ENCODE results near the gene PTGIR. TPM values are rescaled to one million over a fixed set of nuclear protein-coding genes. Genes with fewer than 3 reads are reported as not detected.
A peak's percentile ranks its signal among the peaks of the same experiment; 100 is the strongest.

Gene PTGIR
- total RNA-seq, 4 donors from 2014 or later = 9.0 to 21.9 (median 12.7) TPM

DNA sequence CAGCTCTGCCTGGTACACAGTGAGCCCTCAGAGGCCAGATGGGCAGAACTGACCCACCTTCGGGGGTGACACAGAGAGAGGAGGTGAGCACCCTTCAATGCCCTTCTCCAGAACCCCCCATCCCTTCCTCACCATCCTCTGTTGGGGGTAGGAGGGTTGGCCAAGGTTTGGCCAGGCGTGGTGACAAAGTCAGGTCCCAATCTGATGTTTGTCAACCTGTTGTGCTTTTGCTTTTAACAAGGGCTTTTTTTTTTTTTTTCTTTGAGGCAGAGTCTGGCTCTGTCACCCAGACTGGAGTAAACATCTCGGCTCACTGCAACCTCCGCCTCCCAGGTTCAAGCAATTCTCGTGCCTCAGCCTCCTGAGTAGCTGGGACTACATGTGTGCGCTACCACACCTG is 7.3 kb downstream of the PTGIR start:
- TF ChIP-seq POLR2A (IDR thresholded peaks at IDR 0.05) = no peak
- TF ChIP-seq, protein P1, sequence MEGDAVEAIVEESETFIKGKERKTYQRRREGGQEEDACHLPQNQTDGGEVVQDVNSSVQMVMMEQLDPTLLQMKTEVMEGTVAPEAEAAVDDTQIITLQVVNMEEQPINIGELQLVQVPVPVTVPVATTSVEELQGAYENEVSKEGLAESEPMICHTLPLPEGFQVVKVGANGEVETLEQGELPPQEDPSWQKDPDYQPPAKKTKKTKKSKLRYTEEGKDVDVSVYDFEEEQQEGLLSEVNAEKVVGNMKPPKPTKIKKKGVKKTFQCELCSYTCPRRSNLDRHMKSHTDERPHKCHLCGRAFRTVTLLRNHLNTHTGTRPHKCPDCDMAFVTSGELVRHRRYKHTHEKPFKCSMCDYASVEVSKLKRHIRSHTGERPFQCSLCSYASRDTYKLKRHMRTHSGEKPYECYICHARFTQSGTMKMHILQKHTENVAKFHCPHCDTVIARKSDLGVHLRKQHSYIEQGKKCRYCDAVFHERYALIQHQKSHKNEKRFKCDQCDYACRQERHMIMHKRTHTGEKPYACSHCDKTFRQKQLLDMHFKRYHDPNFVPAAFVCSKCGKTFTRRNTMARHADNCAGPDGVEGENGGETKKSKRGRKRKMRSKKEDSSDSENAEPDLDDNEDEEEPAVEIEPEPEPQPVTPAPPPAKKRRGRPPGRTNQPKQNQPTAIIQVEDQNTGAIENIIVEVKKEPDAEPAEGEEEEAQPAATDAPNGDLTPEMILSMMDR (IDR thresholded peaks at IDR 0.05) = no peak
- no peaks in the 10 kb centered on the region for H3K9me3 ChIP-seq
- H3K4me3 ChIP-seq (replicated peaks in 1 of 3) = no peak overlapping the region
- H3K4me1 ChIP-seq = peaks cover 0 to 17% of the 10 kb centered on the region in 2 donors
- H3K27ac ChIP-seq = no peak overlapping the region
- no peaks in the 10 kb centered on the region for H3K27me3 ChIP-seq
- WGBS, 2 donors = 88% methylated on average over 6 of the region's 6 CpGs
- no peaks in the 10 kb centered on the region for H3K36me3 ChIP-seq
- intact Hi-C loops (cut with DNase I) = loop anchor here (5.0 to 10.0 kb wide), 2 partner anchors 45 to 117 kb away; partner anchors contain the start of gene DACT3
- DNase-seq = no peak

DNA sequence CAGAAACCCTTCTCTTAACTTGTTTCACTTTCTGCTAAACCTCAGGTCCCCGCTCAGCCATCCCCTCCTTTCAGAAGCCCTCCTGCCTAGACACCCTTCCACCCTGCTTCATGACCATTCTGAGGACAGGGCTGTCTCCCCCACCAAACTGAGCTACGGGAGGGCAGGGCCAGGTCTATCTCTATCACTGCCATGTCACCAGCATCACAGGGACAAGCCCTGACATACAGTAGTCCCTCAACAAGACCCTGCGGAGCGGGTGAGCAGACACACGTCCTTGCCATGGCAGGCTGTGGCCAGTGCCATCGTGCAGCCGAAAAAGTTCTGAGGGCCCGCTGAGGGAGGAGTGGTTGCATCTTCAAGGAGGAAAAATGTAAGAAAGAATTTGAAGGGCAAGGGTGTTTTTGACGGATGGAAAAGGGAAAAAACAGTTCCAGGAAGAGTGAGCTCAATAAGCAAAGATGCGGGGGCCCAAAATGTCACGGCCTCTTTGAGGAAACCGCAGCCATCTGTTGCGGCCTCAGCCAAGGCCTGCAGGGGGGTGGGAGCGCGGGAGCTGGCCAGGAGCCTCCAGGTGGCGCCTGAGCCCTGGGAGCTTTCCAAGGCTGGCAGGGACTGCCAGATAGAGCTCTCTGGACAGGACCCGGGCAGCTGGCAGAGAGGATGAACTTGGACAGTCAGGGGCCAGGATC is 8.1 kb downstream of the PTGIR start:
- no peak for TF ChIP-seq POLR2A (IDR thresholded peaks at IDR 0.05)
- TF ChIP-seq, protein P1 (IDR thresholded peaks at IDR 0.05) = peak in 3 of 6 experiments; percentile 32 to 54 (median 53)
- Histone ChIP-seq H3K4me3 (replicated peaks in 1 of 3) (no peak overlapping the region), H3K36me3 (no peaks in the 10 kb centered on the region), H3K27me3 (no peaks in the 10 kb centered on the region), H3K9me3 (no peaks in the 10 kb centered on the region), H3K27ac (no peak overlapping the region), H3K4me1 (peaks cover 0 to 19% of the 10 kb centered on the region in 2 donors)
- DNase-seq = peak; percentile 77 to 83
- intact Hi-C loops (cut with DNase I) = loop anchor here (5.0 to 10.0 kb wide), 2 partner anchors 46 to 118 kb away; partner anchors contain the start of gene DACT3
- WGBS, 2 donors = 33 to 36% methylated on average over 17 of the region's 17 CpGs

DNA sequence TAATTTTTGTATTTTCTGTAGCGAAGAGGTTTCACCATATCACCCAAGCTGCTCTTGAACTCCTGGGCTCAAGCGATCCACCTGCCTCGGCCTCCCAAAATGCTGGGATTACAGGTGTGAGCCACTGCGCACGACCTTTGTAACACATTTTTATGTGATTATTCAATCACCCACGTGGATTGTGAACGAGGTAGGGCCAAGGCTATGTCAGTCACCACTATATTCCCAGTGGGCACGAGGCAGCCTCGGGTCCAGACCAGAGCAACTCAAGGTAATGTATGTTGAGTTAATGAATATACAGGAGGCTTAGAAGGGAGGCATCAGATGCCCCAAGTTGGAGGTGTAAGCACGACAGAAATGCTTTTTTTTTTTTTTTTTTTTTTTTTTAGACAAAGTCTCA is 8.9 kb downstream of the PTGIR start:
- H3K27ac ChIP-seq = no peak overlapping the region
- no peak for DNase-seq
- H3K9me3 ChIP-seq = no peaks in the 10 kb centered on the region
- 89 to 95% methylated on average over 10 of the region's 10 CpGs for WGBS, 2 donors
- no peaks in the 10 kb centered on the region for H3K27me3 ChIP-seq
- TF ChIP-seq, protein P1 (IDR thresholded peaks at IDR 0.05) = no peak
- no peak for TF ChIP-seq POLR2A (IDR thresholded peaks at IDR 0.05)
- H3K36me3 ChIP-seq = no peaks in the 10 kb centered on the region
- intact Hi-C loops (cut with DNase I) = loop anchor here (5.0 to 10.0 kb wide), 2 partner anchors 46 to 119 kb away; partner anchors contain the start of gene DACT3
- H3K4me1 ChIP-seq = peaks cover 5 to 27% of the 10 kb centered on the region in 2 donors
- no peak overlapping the region for H3K4me3 ChIP-seq (replicated peaks in 1 of 3)

DNA sequence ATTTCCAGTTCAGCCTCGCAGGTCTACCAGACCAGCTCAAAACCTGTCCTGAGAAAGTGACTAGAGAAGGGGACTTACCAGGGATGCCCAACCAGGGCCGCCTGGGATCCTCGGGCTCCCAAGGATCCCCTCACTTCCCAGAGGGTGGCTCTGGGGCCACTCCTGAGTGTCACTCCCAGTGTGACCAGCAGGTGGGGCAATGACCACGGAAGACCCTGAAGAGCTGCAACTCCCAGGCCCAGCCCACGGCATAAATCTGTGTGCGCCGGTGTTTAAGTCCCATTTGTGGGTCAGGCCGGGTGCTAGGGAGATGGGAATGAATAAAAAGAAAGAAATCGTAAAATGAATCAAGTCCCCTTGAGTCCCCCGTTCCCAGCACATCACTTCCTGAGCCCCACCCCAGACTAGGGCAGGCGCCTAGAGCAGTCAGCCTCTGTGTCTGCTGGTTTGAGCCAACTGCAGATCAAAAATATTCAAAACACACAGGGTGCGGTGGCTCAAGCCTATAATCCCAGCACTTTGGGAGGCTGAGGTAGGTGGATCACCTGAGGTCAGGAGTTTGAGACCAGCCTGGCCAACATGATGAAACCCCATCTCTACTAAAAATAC is 10.7 kb downstream of the PTGIR start:
- H3K27me3 ChIP-seq = no peaks in the 10 kb centered on the region
- H3K4me3 ChIP-seq (replicated peaks in 1 of 3) = no peak overlapping the region
- no peak overlapping the region for H3K27ac ChIP-seq
- H3K9me3 ChIP-seq = no peaks in the 10 kb centered on the region
- WGBS, 2 donors = 15 to 18% methylated on average over 10 to 12 of the region's 12 CpGs
- intact Hi-C loops (cut with DNase I) = loop anchor here (10.0 kb wide), 1 partner anchor 121 kb away; no protein-coding TSS in a partner anchor
- H3K4me1 ChIP-seq = peaks cover 11 to 35% of the 10 kb centered on the region in 2 donors
- DNase-seq = peak; percentile 81 to 83
- H3K36me3 ChIP-seq = peaks cover 3 to 8% of the 10 kb centered on the region in 2 donors
- TF ChIP-seq, protein P1 (IDR thresholded peaks at IDR 0.05) = peak; percentile 44 to 91 (median 74)
- no peak for TF ChIP-seq POLR2A (IDR thresholded peaks at IDR 0.05)

DNA sequence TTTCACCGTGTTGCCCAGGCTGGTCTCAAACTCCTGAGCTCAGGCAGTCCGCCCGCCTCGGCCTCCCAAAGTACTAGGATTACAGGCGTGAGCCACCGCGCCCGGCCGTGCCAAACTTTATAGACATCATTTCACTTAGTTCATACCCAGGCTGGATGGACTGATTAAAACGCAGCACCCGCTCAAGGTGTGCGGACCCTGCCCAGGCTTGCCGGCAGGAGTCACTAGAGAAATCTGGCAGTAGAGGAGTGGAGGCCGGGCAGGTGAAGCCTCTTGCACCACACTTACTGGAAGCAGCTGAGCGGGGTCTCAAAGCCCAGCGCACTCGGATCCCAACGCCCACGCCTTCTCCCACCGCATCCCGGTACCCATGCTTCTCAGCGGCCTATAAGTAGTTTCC is 11.4 kb downstream of the PTGIR start:
- Histone ChIP-seq H3K27me3 (no peaks in the 10 kb centered on the region), H3K36me3 (peaks cover 10 to 15% of the 10 kb centered on the region in 2 donors), H3K4me3 (replicated peaks in 1 of 3) (no peak overlapping the region), H3K4me1 (peaks cover 11 to 35% of the 10 kb centered on the region in 2 donors), H3K27ac (no peak overlapping the region), H3K9me3 (no peaks in the 10 kb centered on the region)
- intact Hi-C loops (cut with DNase I) = loop anchor here (10.0 kb wide), 1 partner anchor 121 kb away; no protein-coding TSS in a partner anchor
- TF ChIP-seq, protein P1 (IDR thresholded peaks at IDR 0.05) = no peak
- TF ChIP-seq POLR2A (IDR thresholded peaks at IDR 0.05) = no peak
- WGBS, 2 donors = 83 to 90% methylated on average over 17 to 22 of the region's 22 CpGs
- no peak for DNase-seq
